Activated T-helper 1 cell treated with anti-CD3 and anti-CD28 coated beads, Interleukin-12 subunit alpha, Interleukin-12 subunit beta, Interleukin-2, Interleukin-4 antibody, amounts not matched to agents 30 ng/mL and 10 ng/mL and 1 ng/mL, durations not matched to agents 14 hours and 24 hours and 36 hours (primary cell): ENCODE measurements around the gene ROR2. TPM values are rescaled to one million over a fixed set of nuclear protein-coding genes. Genes with fewer than 3 reads are reported as not detected.

ENCODE experiments used
- DNase-seq: peaks from one replicate; pipeline ENCODE4 v3.0.0; 2021; ENCODE audit warnings: low spot score
- H3K27ac Mint-ChIP-seq: one replicate; pipeline ENCODE4 v1.8.0; 2021; ENCODE audit warnings: mild to moderate bottlenecking, mixed read lengths
- H3K27me3 Mint-ChIP-seq: one replicate; pipeline ENCODE4 v1.8.0; 2022; ENCODE audit warnings: mild to moderate bottlenecking, moderate library complexity, mixed read lengths; ENCODE audit not compliant: insufficient read depth
- H3K36me3 Mint-ChIP-seq: one replicate; pipeline ENCODE4 v1.8.0; 2021; ENCODE audit warnings: low read depth, mixed read lengths
- H3K4me1 Mint-ChIP-seq: one replicate; pipeline ENCODE4 v1.8.0; 2021; ENCODE audit warnings: low read depth, mixed read lengths
- H3K4me3 Mint-ChIP-seq: one replicate; pipeline ENCODE4 v1.8.0; 2021; ENCODE audit warnings: mild to moderate bottlenecking, moderate library complexity, mixed read lengths
- H3K9me3 Mint-ChIP-seq: one replicate; pipeline ENCODE4 v1.8.0; 2021; ENCODE audit warnings: mixed read lengths
- intact Hi-C: fragments of 100-400 bp; cut with micrococcal nuclease; formaldehyde crosslinking; loops from one replicate; pipeline ENCODE4 v1.15.1; 2024
- total RNA-seq: library from RNA; stranded (reverse); gene quantifications from 2 replicates; pipeline ENCODE4 v1.2.3, GENCODE V29; 2022

The ROR2 gene
- total RNA-seq, 1 donor from 2014 or later, result 1.6 TPM

- Mint-ChIP-seq H3K27ac (no peak overlapping the region), H3K36me3 (peaks cover 3% of the 10 kb centered on the region), H3K4me3 (no peak overlapping the region), H3K27me3 (peaks cover 34% of the 10 kb centered on the region), H3K9me3 (no peaks in the 10 kb centered on the region), H3K4me1 (peaks cover 16% of the 10 kb centered on the region)
- no peak for DNase-seq
- intact Hi-C loops, result no loop called here
Observed at GRCh38 chr9:91945277-91946085, 4.5 kb downstream of the ROR2 start.

- H3K36me3 Mint-ChIP-seq, result peaks cover 3% of the 10 kb centered on the region
- intact Hi-C loops, result no loop called here
- no peaks in the 10 kb centered on the region for H3K9me3 Mint-ChIP-seq
- no peak for DNase-seq
- no peak overlapping the region for H3K4me3 Mint-ChIP-seq
- H3K4me1 Mint-ChIP-seq, result peaks cover 14% of the 10 kb centered on the region
- no peak overlapping the region for H3K27ac Mint-ChIP-seq
- H3K27me3 Mint-ChIP-seq, result peaks cover 32% of the 10 kb centered on the region
Observed at GRCh38 chr9:91944711-91945110, 5.3 kb downstream of the ROR2 start.

GRCh38 chr9:91943478-91944470 lies 6.3 kb downstream of the ROR2 start:
- intact Hi-C loops, result no loop called here
- Mint-ChIP-seq H3K4me1 (peaks cover 14% of the 10 kb centered on the region), H3K9me3 (no peaks in the 10 kb centered on the region), H3K36me3 (peaks cover 3% of the 10 kb centered on the region), H3K27me3 (peaks cover 32% of the 10 kb centered on the region), H3K4me3 (no peak overlapping the region), H3K27ac (no peak overlapping the region)
- no peak for DNase-seq

GRCh38 chr9:91942201-91942600 lies 7.8 kb downstream of the ROR2 start:
- intact Hi-C loops, result no loop called here
- no peak overlapping the region for H3K27ac Mint-ChIP-seq
- peaks cover 22% of the 10 kb centered on the region for H3K27me3 Mint-ChIP-seq
- DNase-seq, result no peak
- H3K36me3 Mint-ChIP-seq, result peaks cover 3% of the 10 kb centered on the region
- H3K4me3 Mint-ChIP-seq, result no peak overlapping the region
- H3K4me1 Mint-ChIP-seq, result peaks cover 14% of the 10 kb centered on the region
- no peaks in the 10 kb centered on the region for H3K9me3 Mint-ChIP-seq

GRCh38 chr9:91939978-91940377 lies 10.1 kb downstream of the ROR2 start:
- DNase-seq, result no peak
- Mint-ChIP-seq H3K9me3 (no peaks in the 10 kb centered on the region), H3K27ac (no peak overlapping the region), H3K27me3 (peaks cover 11% of the 10 kb centered on the region), H3K4me3 (no peak overlapping the region), H3K36me3 (no peaks in the 10 kb centered on the region), H3K4me1 (peaks cover 14% of the 10 kb centered on the region)
- intact Hi-C loops, result no loop called here

GRCh38 chr9:91937727-91938126 lies 12.3 kb downstream of the ROR2 start:
- Mint-ChIP-seq H3K9me3 (peaks cover 3% of the 10 kb centered on the region), H3K27ac (no peak overlapping the region), H3K4me3 (no peak overlapping the region), H3K4me1 (peaks cover 18% of the 10 kb centered on the region), H3K27me3 (peaks cover 6% of the 10 kb centered on the region), H3K36me3 (no peaks in the 10 kb centered on the region)
- no peak for DNase-seq
- intact Hi-C loops, result no loop called here

- intact Hi-C loops, result no loop called here
- H3K4me3 Mint-ChIP-seq, result no peak overlapping the region
- no peak for DNase-seq
- peaks cover 3% of the 10 kb centered on the region for H3K9me3 Mint-ChIP-seq
- peaks cover 11% of the 10 kb centered on the region for H3K4me1 Mint-ChIP-seq
- H3K27ac Mint-ChIP-seq, result no peak overlapping the region
- no peaks in the 10 kb centered on the region for H3K36me3 Mint-ChIP-seq
- H3K27me3 Mint-ChIP-seq, result peaks cover under 1% of the 10 kb centered on the region
Observed at GRCh38 chr9:91937056-91937455, 13.0 kb downstream of the ROR2 start.

- no peaks in the 10 kb centered on the region for H3K36me3 Mint-ChIP-seq
- H3K4me3 Mint-ChIP-seq, result no peak overlapping the region
- peaks cover 11% of the 10 kb centered on the region for H3K9me3 Mint-ChIP-seq
- no peaks in the 10 kb centered on the region for H3K27me3 Mint-ChIP-seq
- intact Hi-C loops, result no loop called here
- peaks cover 9% of the 10 kb centered on the region for H3K4me1 Mint-ChIP-seq
- no peak for DNase-seq
- no peak overlapping the region for H3K27ac Mint-ChIP-seq
Observed at GRCh38 chr9:91935805-91936514, 14.1 kb downstream of the ROR2 start.

- peaks cover 2% of the 10 kb centered on the region for H3K36me3 Mint-ChIP-seq
- peaks cover 19% of the 10 kb centered on the region for H3K9me3 Mint-ChIP-seq
- peaks cover 9% of the 10 kb centered on the region for H3K4me1 Mint-ChIP-seq
- H3K27ac Mint-ChIP-seq, result no peak overlapping the region
- no peaks in the 10 kb centered on the region for H3K27me3 Mint-ChIP-seq
- no peak overlapping the region for H3K4me3 Mint-ChIP-seq
- intact Hi-C loops, result no loop called here
- DNase-seq, result no peak
Observed at GRCh38 chr9:91935066-91935749, 14.8 kb downstream of the ROR2 start.

GRCh38 chr9:91934654-91935053 lies 15.4 kb downstream of the ROR2 start:
- H3K27me3 Mint-ChIP-seq, result no peaks in the 10 kb centered on the region
- intact Hi-C loops, result no loop called here

GRCh38 chr9:91933556-91934352 lies 16.3 kb downstream of the ROR2 start:
- intact Hi-C loops, result no loop called here

More at GRCh38 chr9:91934654-91935053, 15.4 kb downstream of the ROR2 start:
- Mint-ChIP-seq H3K27ac (no peak overlapping the region), H3K4me1 (peaks cover 9% of the 10 kb centered on the region), H3K4me3 (no peak overlapping the region), H3K9me3 (peaks cover 23% of the 10 kb centered on the region), H3K36me3 (peaks cover 2% of the 10 kb centered on the region)
- no peak for DNase-seq

More at GRCh38 chr9:91933556-91934352, 16.3 kb downstream of the ROR2 start:
- H3K4me1 Mint-ChIP-seq, result peaks cover 9% of the 10 kb centered on the region
- peaks cover 32% of the 10 kb centered on the region for H3K9me3 Mint-ChIP-seq
- no peaks in the 10 kb centered on the region for H3K27me3 Mint-ChIP-seq
- H3K36me3 Mint-ChIP-seq, result peaks cover 4% of the 10 kb centered on the region
- H3K27ac Mint-ChIP-seq, result no peak overlapping the region
- no peak for DNase-seq
- H3K4me3 Mint-ChIP-seq, result no peak overlapping the region
